SK-N-SH (cell line): Measurements from ENCODE around the gene FAM177B. TPM values are rescaled to one million over a fixed set of nuclear protein-coding genes. Genes with fewer than 3 reads are reported as not detected.

Experiments
- CTCF ChIA-PET: fragments of 300-600, 350-600 bp; formaldehyde crosslinking; extraction: SDS; loops from one replicate; lab custom pipeline; 2021; lab: Yijun Ruan, JAX
- POLR2A ChIA-PET: fragments of 350-600 bp; sonication (Branson Sonifier 250); formaldehyde crosslinking; extraction: SDS; loops from one replicate; lab custom pipeline; 2020; ENCODE audit warnings: antibody characterized with exemption, inconsistent platforms; lab: Yijun Ruan, JAX
- DNase-seq: peaks from one replicate; pipeline ENCODE4 v3.0.0; 2012
- H2AFZ ChIP-seq: fragments of 200-600 bp; sonication (generic); 2 replicates; pipeline ENCODE4 v1.8.1; 2016; ENCODE audit warnings: antibody characterized with exemption, mild to moderate bottlenecking, low read depth
- H3F3A ChIP-seq: fragments of 200-600 bp; sonication (generic); replicated peaks from 2 replicates; pipeline ENCODE3; 2016; ENCODE audit warnings: antibody characterized with exemption, mild to moderate bottlenecking; ENCODE audit not compliant: insufficient read depth
- H3K27ac ChIP-seq, 2 experiments: fragments of 200-500 bp in 1 of 2; fragments of 200-600 bp in 1 of 2; sonication (Bioruptor generic) in 1 of 2; sonication (generic), shearing (Covaris generic) in 1 of 2; 2 replicates each; pipeline versions ENCODE4 v1.5.1 to v1.6.1; 2014 to 2016; ENCODE audit warnings: low read depth in 2 of 2, inconsistent platforms in 1 of 2, low read length in 1 of 2, mild to moderate bottlenecking in 1 of 2, mixed read lengths in 1 of 2
- H3K27me3 ChIP-seq: fragments of 200-600 bp; sonication (generic), shearing (Covaris generic); 2 replicates; pipeline ENCODE4 v1.6.1; 2016; ENCODE audit warnings: mixed run types; ENCODE audit not compliant: insufficient read depth
- H3K36me3 ChIP-seq, 2 experiments: fragments of 200-500 bp in 1 of 2; fragments of 200-600 bp in 1 of 2; sonication (Bioruptor generic) in 1 of 2; sonication (generic) in 1 of 2; replicated peaks in 1 of 2; 2 replicates each; pipeline versions ENCODE3 to v1.5.1; 2014 to 2016; ENCODE audit warnings: low read length in 1 of 2, mild to moderate bottlenecking in 1 of 2; ENCODE audit not compliant: insufficient read depth in 2 of 2, control insufficient read depth in 1 of 2
- H3K4me1 ChIP-seq, 2 experiments: fragments of 200-500 bp in 1 of 2; fragments of 200-600 bp in 1 of 2; sonication (Bioruptor generic) in 1 of 2; sonication (generic), shearing (Covaris generic) in 1 of 2; 2 replicates each; pipeline versions ENCODE4 v1.5.1 to v1.6.1; 2014 to 2016; ENCODE audit warnings: low read depth in 1 of 2, low read length in 1 of 2, mixed run types in 1 of 2; ENCODE audit not compliant: insufficient read depth in 2 of 2, control insufficient read depth in 1 of 2
- H3K4me2 ChIP-seq: fragments of 200-600 bp; sonication (generic), shearing (Covaris generic); 2 replicates; pipeline ENCODE4 v1.6.1; 2017; ENCODE audit warnings: mixed run types
- H3K4me3 ChIP-seq, 2 experiments: fragments of 200-500 bp in 1 of 2; fragments of 200-600 bp in 1 of 2; sonication (Bioruptor generic) in 1 of 2; sonication (generic), shearing (Covaris generic) in 1 of 2; 2 replicates each; pipeline versions ENCODE4 v1.5.1 to v1.8.1; 2014 to 2016; ENCODE audit warnings: low read depth in 2 of 2, inconsistent platforms in 1 of 2, low read length in 1 of 2, mild to moderate bottlenecking in 1 of 2, mixed read lengths in 1 of 2, moderate library complexity in 1 of 2
- H3K79me2 ChIP-seq: fragments of 200-600 bp; sonication (generic); 2 replicates; pipeline ENCODE4 v1.8.1; 2017; ENCODE audit warnings: mild to moderate bottlenecking; ENCODE audit not compliant: insufficient read depth
- H3K9ac ChIP-seq: fragments of 200-600 bp; sonication (generic); 2 replicates; pipeline ENCODE4 v1.6.1; 2017; ENCODE audit warnings: mixed run types
- H3K9me2 ChIP-seq: fragments of 200-600 bp; sonication (generic); 2 replicates; pipeline ENCODE4 v1.6.1; 2017; ENCODE audit warnings: mixed run types
- H3K9me3 ChIP-seq: fragments of 200-600 bp; sonication (generic); 2 replicates; pipeline ENCODE4 v1.6.1; 2017; ENCODE audit warnings: mixed run types, mild to moderate bottlenecking, moderate library complexity
- H4K20me1 ChIP-seq: fragments of 200-600 bp; sonication (generic); 2 replicates; pipeline ENCODE4 v1.6.1; 2017; ENCODE audit warnings: mild to moderate bottlenecking, mixed run types; ENCODE audit not compliant: insufficient read depth
- CHD2 ChIP-seq: fragments of 150-350 bp; IDR thresholded peaks from 2 replicates; pipeline ENCODE4 v1.6.1; 2018; ENCODE audit warnings: low read length; ENCODE audit not compliant: partially characterized antibody
- CTCF ChIP-seq: fragments of 200-600 bp; sonication (generic); IDR thresholded peaks from 2 replicates; pipeline ENCODE4 v1.6.1; 2017; ENCODE audit warnings: antibody characterized with exemption, mild to moderate bottlenecking, moderate library complexity
- ELF1 ChIP-seq: IDR thresholded peaks from 2 replicates; pipeline ENCODE4 v1.4.0; 2012
- EP300 ChIP-seq, 2 experiments: IDR thresholded peaks; 2 replicates each; pipeline versions ENCODE4 v1.4.0 to v1.6.1; 2012; ENCODE audit warnings: borderline replicate concordance in 1 of 2, low read depth in 1 of 2, low read length in 1 of 2
- FOXM1 ChIP-seq: IDR thresholded peaks from 2 replicates; pipeline ENCODE4 v1.4.0; 2012; ENCODE audit warnings: low read depth, mild to moderate bottlenecking
- GABPA ChIP-seq: IDR thresholded peaks from 2 replicates; pipeline ENCODE4 v1.4.0; 2012; ENCODE audit warnings: low read depth, mild to moderate bottlenecking
- GATA2 ChIP-seq: sonication (generic); formaldehyde crosslinking; IDR thresholded peaks from 2 replicates; pipeline ENCODE4 v1.5.0; 2020; ENCODE audit warnings: mild to moderate bottlenecking, missing genetic modification reagents
- IRF3 ChIP-seq: fragments of 150-350 bp; IDR thresholded peaks from 2 replicates; pipeline ENCODE4 v1.6.1; 2016; ENCODE audit warnings: mild to moderate bottlenecking, low read depth, low read length
- NRF1 ChIP-seq: IDR thresholded peaks from 2 replicates; pipeline ENCODE4 v1.6.1; 2012; ENCODE audit warnings: low read depth, mild to moderate bottlenecking, low read length
- POLR2AphosphoS5 ChIP-seq: IDR thresholded peaks from 2 replicates; pipeline ENCODE4 v1.6.1; 2012; ENCODE audit warnings: low read depth, low read length
- RAD21 ChIP-seq: IDR thresholded peaks from 2 replicates; pipeline ENCODE4 v1.6.1; 2012; ENCODE audit warnings: mild to moderate bottlenecking, low read length
- REST ChIP-seq: IDR thresholded peaks from 2 replicates; pipeline ENCODE4 v1.6.1; 2012; ENCODE audit warnings: mild to moderate bottlenecking, low read depth, low read length, moderate library complexity
- RFX5 ChIP-seq: IDR thresholded peaks from 2 replicates; pipeline ENCODE4 v1.6.1; 2012; ENCODE audit warnings: mild to moderate bottlenecking, improper control_type of control experiment, low read length
- TAF1 ChIP-seq: IDR thresholded peaks from 2 replicates; pipeline ENCODE4 v1.6.1; 2012; ENCODE audit warnings: low read depth, mild to moderate bottlenecking, low read length, moderate library complexity, borderline replicate concordance
- TEAD4 ChIP-seq: IDR thresholded peaks from 2 replicates; pipeline ENCODE4 v1.4.0; 2012; ENCODE audit warnings: mild to moderate bottlenecking, borderline replicate concordance; ENCODE audit not compliant: insufficient read depth
- YY1 ChIP-seq: IDR thresholded peaks from 2 replicates; pipeline ENCODE4 v1.4.0; 2012; ENCODE audit warnings: low read depth, mild to moderate bottlenecking
- WGBS: methylation state at CpG from one replicate; pipeline ENCODE4 v1.1.6; 2017; ENCODE audit warnings: low lambda C conversion rate; 5-methylcytosine and 5-hydroxymethylcytosine counted together
- polyA plus RNA-seq, 3 experiments: library from polyadenylated mRNA; depleted of rRNA; stranded (reverse); fragments of >200 nt; gene quantifications; 2 replicates each; pipeline ENCODE4 v1.2.3, GENCODE V29; 2012
- TF ChIP-seq, protein P1 (sequence below): IDR thresholded peaks from 2 replicates; pipeline ENCODE4 v1.4.0; 2012; ENCODE audit warnings: low read depth, borderline replicate concordance
- TF ChIP-seq, protein P2 (sequence below): IDR thresholded peaks from 2 replicates; pipeline ENCODE4 v1.4.0; 2012; ENCODE audit warnings: low read depth

FAM177B gene
- polyA plus RNA-seq, 1 of the 3 experiments (the other 2 are of a cell fraction), result not detected

GRCh38 chr1:222697826-222698225, 39.2 kb upstream of the FAM177B start:
- Histone ChIP-seq H2AFZ (no peak overlapping the region), H3K27me3 (no peaks in the 10 kb centered on the region), H3K4me2 (no peak overlapping the region), H4K20me1 (no peaks in the 10 kb centered on the region), H3K9me2 (no peaks in the 10 kb centered on the region), H3K79me2 (peaks cover 56% of the 10 kb centered on the region), H3K4me1 (peaks cover 0 to 7% of the 10 kb centered on the region in 2 experiments; a peak in 2 of 4 replicates), H3K27ac (peak overlapping the region in 1 of 2 experiments; percentile 32; a peak in 1 of 4 replicates), H3K9ac (no peak overlapping the region), H3K9me3 (no peaks in the 10 kb centered on the region), H3F3A (peaks cover 5% of the 10 kb centered on the region), H3K4me3 (no peak overlapping the region), H3K36me3 (peaks cover 29 to 61% of the 10 kb centered on the region in 2 experiments)
- POLR2A ChIA-PET, result interaction anchor here (0.6 kb wide), 1 partner anchor 18 kb away, joined by 3 read pairs; no protein-coding TSS in a partner anchor
- 85% methylated on average over 2 of the region's 2 CpGs for WGBS
- CTCF ChIA-PET, result interaction anchor here (1.3 to 1.6 kb wide), 2 partner anchors 14 to 63 kb away, joined by 3 read pairs; no protein-coding TSS in a partner anchor
- no peak for DNase-seq
- TF ChIP-seq RFX5 (no peak), EP300 (IDR thresholded peaks at IDR 0.05; ENCODE audit: borderline replicate concordance in 1 of 2, low read depth in 1 of 2, low read length in 1 of 2) (no peak)
- TF ChIP-seq, all 33 proteins: peak for 0

DNA sequence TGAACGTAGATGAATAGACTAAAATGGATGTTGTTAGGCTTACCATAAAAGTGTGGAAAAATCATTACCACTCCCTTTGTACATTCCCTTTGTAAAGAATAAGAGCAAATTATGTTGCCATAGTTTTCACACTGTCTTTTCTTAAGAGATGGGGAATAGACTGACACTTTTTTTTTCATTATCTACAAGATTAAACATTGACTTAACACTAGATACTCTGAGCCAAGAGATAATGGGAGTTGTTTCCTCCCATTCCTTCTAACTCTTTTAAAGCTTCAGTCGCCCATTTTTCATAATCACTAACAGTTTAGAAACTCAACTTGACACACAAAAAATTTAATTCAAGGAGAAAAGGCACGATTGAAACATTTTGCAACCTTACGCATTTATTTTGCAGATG, 34.8 kb upstream of the FAM177B start:
- Histone ChIP-seq H3K79me2 (peaks cover 69% of the 10 kb centered on the region), H3K27me3 (no peaks in the 10 kb centered on the region), H3K9ac (no peak overlapping the region), H3K9me3 (no peaks in the 10 kb centered on the region), H3F3A (peaks cover 4% of the 10 kb centered on the region), H4K20me1 (no peaks in the 10 kb centered on the region; the same call in 1 of the 2 replicates), H3K27ac (no peak overlapping the region), H2AFZ (no peak overlapping the region), H3K4me1 (0 out of 4 replicates have a peak, but pooled peaks cover 0 to 7% of the 10 kb centered on the region in 2 experiments), H3K36me3 (peaks cover 20 to 55% of the 10 kb centered on the region in 2 experiments), H3K4me3 (no peak overlapping the region), H3K9me2 (no peaks in the 10 kb centered on the region), H3K4me2 (no peak overlapping the region)
- WGBS, result over 99% methylated on average over 4 of the region's 4 CpGs
- DNase-seq, result no peak
- ChIA-PET CTCF (no interaction called here), POLR2A (no interaction called here)
- TF ChIP-seq ELF1 (no peak), CTCF (no peak), IRF3 (no peak), NRF1 (no peak), REST (no peak), GABPA (no peak), GATA2 (CRISPR knock-in tag) (no peak), CHD2 (no peak), FOXM1 (no peak), RAD21 (no peak), TEAD4 (no peak), POLR2AphosphoS5 (no peak), TAF1 (no peak), YY1 (no peak)
- TF ChIP-seq, protein P1, sequence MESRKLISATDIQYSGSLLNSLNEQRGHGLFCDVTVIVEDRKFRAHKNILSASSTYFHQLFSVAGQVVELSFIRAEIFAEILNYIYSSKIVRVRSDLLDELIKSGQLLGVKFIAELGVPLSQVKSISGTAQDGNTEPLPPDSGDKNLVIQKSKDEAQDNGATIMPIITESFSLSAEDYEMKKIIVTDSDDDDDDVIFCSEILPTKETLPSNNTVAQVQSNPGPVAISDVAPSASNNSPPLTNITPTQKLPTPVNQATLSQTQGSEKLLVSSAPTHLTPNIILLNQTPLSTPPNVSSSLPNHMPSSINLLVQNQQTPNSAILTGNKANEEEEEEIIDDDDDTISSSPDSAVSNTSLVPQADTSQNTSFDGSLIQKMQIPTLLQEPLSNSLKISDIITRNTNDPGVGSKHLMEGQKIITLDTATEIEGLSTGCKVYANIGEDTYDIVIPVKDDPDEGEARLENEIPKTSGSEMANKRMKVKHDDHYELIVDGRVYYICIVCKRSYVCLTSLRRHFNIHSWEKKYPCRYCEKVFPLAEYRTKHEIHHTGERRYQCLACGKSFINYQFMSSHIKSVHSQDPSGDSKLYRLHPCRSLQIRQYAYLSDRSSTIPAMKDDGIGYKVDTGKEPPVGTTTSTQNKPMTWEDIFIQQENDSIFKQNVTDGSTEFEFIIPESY, result no peak
- TF ChIP-seq, protein P2, sequence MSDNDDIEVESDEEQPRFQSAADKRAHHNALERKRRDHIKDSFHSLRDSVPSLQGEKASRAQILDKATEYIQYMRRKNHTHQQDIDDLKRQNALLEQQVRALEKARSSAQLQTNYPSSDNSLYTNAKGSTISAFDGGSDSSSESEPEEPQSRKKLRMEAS, result no peak
